ENCODE results near the gene ATP5MC2. TPM values are rescaled to one million over a fixed set of nuclear protein-coding genes. Genes with fewer than 3 reads are reported as not detected.
"Not testable (repeated sequence)": the region's sequence is repeated elsewhere in the genome, so short reads cannot be mapped to it uniquely, and the experiment has no call there.

The ATP5MC2 gene
- 313 and 355 TPM in 2 replicates for total RNA-seq (2014; rRNA removed; shearing (Covaris generic); ENCODE audit: low replicate concordance)

GRCh38 chr12:53675701-53676607, at the start of gene ATP5MC2:
TSS of gene ATP5MC2 (minus strand) at chr12:53676083. CDS start at chr12:53672614, 3,469 bp downstream.
- in situ Hi-C loops (cut with HindIII; ENCODE audit: low pct_unique_long_range_greater_than_20kb, low sequenced_read_pairs), result no loop called here
- DNase-seq (ENCODE audit: low read depth), result peak; percentile 99

DNA sequence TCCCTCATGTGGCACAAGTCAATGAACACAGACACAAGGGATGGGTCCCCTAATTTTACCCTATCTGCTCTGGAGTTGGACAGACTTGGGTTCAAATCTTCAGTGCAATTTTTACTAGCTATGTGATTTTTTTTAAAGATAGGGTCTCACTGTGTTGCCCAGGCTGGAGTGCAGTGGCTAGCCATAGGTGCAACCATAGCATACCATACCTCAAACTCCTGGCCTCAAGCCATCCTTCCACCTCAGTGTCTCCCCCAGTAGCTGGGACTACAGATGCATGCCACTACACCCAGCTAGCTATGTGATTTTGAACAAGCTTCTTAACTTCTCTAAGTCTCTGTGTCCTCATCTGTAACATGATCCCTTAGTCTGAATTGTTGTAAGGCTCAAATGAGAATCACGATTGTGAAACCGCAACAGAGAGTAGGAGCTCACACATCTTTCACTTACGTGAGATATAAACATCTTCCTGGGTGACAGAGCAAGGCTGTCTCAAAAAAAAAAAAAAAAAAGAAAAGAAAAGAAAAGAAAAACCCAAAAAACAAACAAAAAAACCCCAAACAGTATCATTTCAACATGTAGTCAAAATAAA, 46.7 kb upstream of the ATP5MC2 start:
- in situ Hi-C loops (cut with HindIII; ENCODE audit: low pct_unique_long_range_greater_than_20kb, low sequenced_read_pairs), result no loop called here
- DNase-seq (ENCODE audit: low read depth), result no peak

DNA sequence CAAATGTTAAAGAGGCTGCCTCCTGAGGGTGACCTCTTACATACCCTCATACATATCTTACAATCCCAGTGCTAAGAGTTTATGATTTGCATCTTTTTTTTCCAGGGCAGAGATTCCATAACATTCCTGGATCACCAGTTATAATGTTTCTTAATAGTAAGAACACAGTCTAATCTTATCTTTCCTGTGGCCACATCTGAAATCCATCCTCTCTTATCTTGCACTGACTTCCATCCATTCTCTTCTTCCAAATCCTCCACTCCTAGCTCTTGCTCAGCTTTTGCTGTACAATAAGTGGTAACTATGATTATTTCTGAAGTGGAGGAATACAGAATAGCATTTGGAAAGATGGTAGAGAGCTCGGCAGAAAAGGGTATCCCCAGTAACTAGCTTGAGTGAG, 45.1 kb upstream of the ATP5MC2 start:
- in situ Hi-C loops (cut with HindIII; ENCODE audit: low pct_unique_long_range_greater_than_20kb, low sequenced_read_pairs), result no loop called here
- DNase-seq (ENCODE audit: low read depth), result no peak

GRCh38 chr12:53719649-53720048, 43.8 kb upstream of the ATP5MC2 start:
- DNase-seq (ENCODE audit: low read depth), result no peak
- in situ Hi-C loops (cut with HindIII; ENCODE audit: low pct_unique_long_range_greater_than_20kb, low sequenced_read_pairs), result no loop called here

- DNase-seq (ENCODE audit: low read depth); in situ Hi-C loops (cut with HindIII; ENCODE audit: low pct_unique_long_range_greater_than_20kb, low sequenced_read_pairs): not testable (repeated sequence)
Measured at GRCh38 chr12:53718567-53718966, 42.7 kb upstream of the ATP5MC2 start.

- no peak for DNase-seq (ENCODE audit: low read depth)
- in situ Hi-C loops (cut with HindIII; ENCODE audit: low pct_unique_long_range_greater_than_20kb, low sequenced_read_pairs), result no loop called here
Measured at GRCh38 chr12:53717319-53717718, 41.4 kb upstream of the ATP5MC2 start.

DNA sequence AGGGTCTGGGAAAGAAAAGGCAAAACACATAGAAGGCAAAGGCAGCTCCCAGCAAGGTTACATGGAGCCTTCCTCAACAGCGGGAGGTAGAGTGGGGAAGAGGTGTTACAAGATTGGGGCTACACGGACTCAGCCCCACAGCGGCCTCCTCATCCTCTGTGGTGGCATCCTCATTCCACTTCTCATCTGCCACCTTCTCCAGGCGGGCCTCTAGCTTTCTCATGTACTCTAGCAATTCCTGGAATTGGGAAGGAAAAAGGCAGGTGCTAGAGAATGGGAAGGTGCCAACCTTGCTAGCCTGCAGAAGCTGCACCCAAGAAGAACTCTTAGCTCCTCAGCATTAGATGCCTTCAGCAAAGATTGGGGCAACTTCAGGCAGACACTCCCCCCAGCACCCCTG, 38.1 kb upstream of the ATP5MC2 start:
- DNase-seq (ENCODE audit: low read depth), result no peak
- in situ Hi-C loops (cut with HindIII; ENCODE audit: low pct_unique_long_range_greater_than_20kb, low sequenced_read_pairs), result no loop called here

DNA sequence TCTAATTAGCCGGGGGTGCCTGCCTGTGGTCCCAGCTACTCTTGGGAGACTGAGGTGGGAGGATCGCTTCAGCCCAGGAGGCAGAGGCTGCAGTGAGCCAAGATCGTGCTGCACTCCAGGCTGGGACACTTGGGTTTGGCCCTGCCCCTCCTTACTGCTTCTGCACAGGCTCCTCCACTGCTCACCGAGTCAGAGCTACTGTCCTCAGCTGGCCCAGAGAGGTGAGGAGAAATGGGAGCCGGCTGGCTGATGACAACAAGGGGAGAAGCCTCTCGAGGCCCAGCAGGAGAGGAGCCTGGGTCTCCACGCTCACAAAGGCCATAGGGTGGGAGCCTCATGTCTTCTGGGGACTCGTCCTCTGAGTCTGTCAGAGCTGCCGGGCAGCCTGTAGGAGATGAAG, 37.6 kb upstream of the ATP5MC2 start:
- no peak for DNase-seq (ENCODE audit: low read depth)
- in situ Hi-C loops (cut with HindIII; ENCODE audit: low pct_unique_long_range_greater_than_20kb, low sequenced_read_pairs), result no loop called here

DNA sequence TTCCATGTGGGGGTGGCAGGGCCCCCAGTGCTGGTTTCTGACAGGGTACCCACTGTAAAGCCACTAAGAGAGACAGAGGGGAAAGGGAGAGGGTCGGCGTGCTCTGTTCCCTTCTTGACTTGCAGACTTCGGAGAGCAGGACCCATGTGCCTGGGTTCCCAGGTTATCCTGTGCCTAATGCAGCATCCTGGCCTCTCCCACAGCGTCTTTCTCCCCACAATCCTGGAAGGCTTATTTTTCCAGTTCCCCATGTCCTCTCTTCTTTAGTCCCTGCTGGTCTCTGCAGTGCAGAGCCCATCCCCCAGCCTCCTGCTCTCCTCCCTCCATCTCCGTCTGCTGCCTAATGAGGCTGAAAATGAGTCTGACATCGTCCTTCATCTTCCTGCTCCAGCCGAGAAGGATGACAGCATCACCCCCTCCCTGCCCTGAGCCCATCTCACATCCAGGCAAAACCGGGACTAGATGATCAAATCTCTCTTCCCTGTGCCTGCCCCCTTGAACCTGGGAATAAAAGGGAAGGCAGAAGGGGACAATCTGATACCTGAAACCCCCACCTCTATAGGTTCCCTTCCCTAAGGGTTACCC, 36.3 kb upstream of the ATP5MC2 start:
- in situ Hi-C loops (cut with HindIII; ENCODE audit: low pct_unique_long_range_greater_than_20kb, low sequenced_read_pairs), result no loop called here
- DNase-seq (ENCODE audit: low read depth), result peak; percentile 61

GRCh38 chr12:53710091-53710490, 34.2 kb upstream of the ATP5MC2 start:
- in situ Hi-C loops (cut with HindIII; ENCODE audit: low pct_unique_long_range_greater_than_20kb, low sequenced_read_pairs), result no loop called here
- no peak for DNase-seq (ENCODE audit: low read depth)

DNA sequence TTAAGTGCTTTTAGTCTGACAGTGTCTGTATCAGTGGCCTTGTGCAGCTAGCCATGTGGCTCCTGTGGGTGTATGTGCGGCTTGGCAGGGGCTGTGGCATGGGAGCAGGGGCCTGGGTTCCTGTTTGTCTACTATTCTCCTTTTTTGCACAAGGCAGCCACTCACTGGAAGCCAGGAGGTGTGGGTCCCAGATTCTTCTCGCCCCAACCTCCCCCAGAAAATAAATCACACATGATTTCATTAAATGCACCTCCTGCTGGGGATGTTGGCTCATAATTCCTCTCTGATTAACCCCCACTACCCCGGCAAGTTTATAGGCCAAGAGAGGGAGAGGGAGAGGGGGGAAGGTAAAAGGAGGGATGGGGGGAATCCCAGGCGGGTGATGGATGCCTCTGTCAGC, 33.8 kb upstream of the ATP5MC2 start:
- in situ Hi-C loops (cut with HindIII; ENCODE audit: low pct_unique_long_range_greater_than_20kb, low sequenced_read_pairs), result no loop called here
- no peak for DNase-seq (ENCODE audit: low read depth)

DNA sequence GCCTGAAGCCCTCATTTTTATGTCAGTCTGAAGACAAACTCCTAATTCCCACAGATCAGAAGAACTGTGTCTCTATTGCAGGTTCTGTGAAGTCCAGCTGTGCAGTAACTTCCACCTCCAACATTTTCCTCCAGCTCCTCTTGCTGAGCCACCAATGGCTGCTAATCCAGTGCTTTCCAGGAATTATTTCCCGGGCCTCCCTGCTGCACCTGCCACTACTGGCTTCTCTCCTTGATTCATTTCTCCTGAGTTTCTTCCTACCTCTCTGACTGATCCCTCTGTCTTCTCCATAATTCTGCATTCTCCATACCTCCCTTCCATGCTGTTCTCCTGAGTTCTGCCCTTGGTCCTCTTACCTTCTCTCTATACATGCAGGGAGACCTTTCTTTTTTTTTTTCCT, 30.2 kb upstream of the ATP5MC2 start:
- in situ Hi-C loops (cut with HindIII; ENCODE audit: low pct_unique_long_range_greater_than_20kb, low sequenced_read_pairs), result no loop called here
- DNase-seq (ENCODE audit: low read depth), result no peak

- in situ Hi-C loops (cut with HindIII; ENCODE audit: low pct_unique_long_range_greater_than_20kb, low sequenced_read_pairs), result no loop called here
- DNase-seq (ENCODE audit: low read depth), result no peak
Measured at GRCh38 chr12:53703756-53704155, 27.9 kb upstream of the ATP5MC2 start.

- in situ Hi-C loops (cut with HindIII; ENCODE audit: low pct_unique_long_range_greater_than_20kb, low sequenced_read_pairs), result no loop called here
- peak; percentile 71 for DNase-seq (ENCODE audit: low read depth)
Measured at GRCh38 chr12:53701518-53702264, 25.8 kb upstream of the ATP5MC2 start.

- in situ Hi-C loops (cut with HindIII; ENCODE audit: low pct_unique_long_range_greater_than_20kb, low sequenced_read_pairs), result no loop called here
- no peak for DNase-seq (ENCODE audit: low read depth)
Measured at GRCh38 chr12:53700567-53700966, 24.7 kb upstream of the ATP5MC2 start.

DNA sequence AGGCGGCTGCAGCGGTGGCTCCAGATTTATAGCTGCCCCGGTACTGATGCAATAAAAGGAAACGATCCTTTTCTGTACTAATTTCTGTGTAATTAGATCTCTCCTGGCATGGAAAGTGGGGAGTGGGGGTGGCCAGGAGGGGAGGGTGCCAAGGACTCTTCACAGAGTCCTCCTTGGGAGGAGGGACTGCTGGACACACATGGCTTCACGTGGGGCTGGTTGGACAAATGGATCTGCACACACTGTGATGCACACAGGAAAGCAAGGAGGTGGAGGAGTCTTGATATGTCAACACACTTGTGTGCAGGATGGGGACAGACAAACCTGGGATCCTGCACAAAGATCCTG, 23.8 kb upstream of the ATP5MC2 start:
- DNase-seq (ENCODE audit: low read depth), result no peak
- in situ Hi-C loops (cut with HindIII; ENCODE audit: low pct_unique_long_range_greater_than_20kb, low sequenced_read_pairs), result no loop called here

- in situ Hi-C loops (cut with HindIII; ENCODE audit: low pct_unique_long_range_greater_than_20kb, low sequenced_read_pairs), result no loop called here
- no peak for DNase-seq (ENCODE audit: low read depth)
Measured at GRCh38 chr12:53698948-53699677, 23.2 kb upstream of the ATP5MC2 start.

GRCh38 chr12:53696655-53697331, 20.9 kb upstream of the ATP5MC2 start:
- no peak for DNase-seq (ENCODE audit: low read depth)
- in situ Hi-C loops (cut with HindIII; ENCODE audit: low pct_unique_long_range_greater_than_20kb, low sequenced_read_pairs), result no loop called here

Measured in Caki2 (cell line).